GM21529 (cell line): Measurements from ENCODE around the gene PHLDB1.

Experiments used
- ATAC-seq: cut with Tn5 transposase; IDR thresholded peaks from one replicate; pipeline ENCODE4 v1.9.1; 2021; ENCODE audit not compliant: unreplicated experiment

Gene PHLDB1

GRCh38 chr11:118621784-118622375 is 14.5 kb downstream of the PHLDB1 start:
- ATAC-seq, result no peak

GRCh38 chr11:118622376-118623268 is 15.2 kb downstream of the PHLDB1 start:
- no peak for ATAC-seq

- no peak for ATAC-seq
These were observed 15.8 kb downstream of the PHLDB1 start for GRCh38 chr11:118623269-118623655.

- no peak for ATAC-seq
These were observed 17.7 kb downstream of the PHLDB1 start for GRCh38 chr11:118625036-118625690.

GRCh38 chr11:118625976-118626375 is 18.6 kb downstream of the PHLDB1 start:
- no peak for ATAC-seq

- no peak for ATAC-seq
These were observed 20.2 kb downstream of the PHLDB1 start for GRCh38 chr11:118627566-118627965.

GRCh38 chr11:118628031-118628430 is 20.6 kb downstream of the PHLDB1 start:
- ATAC-seq, result no peak

GRCh38 chr11:118628432-118628831 is 21.0 kb downstream of the PHLDB1 start:
- ATAC-seq, result no peak

GRCh38 chr11:118628861-118629549 is 21.6 kb downstream of the PHLDB1 start:
- no peak for ATAC-seq

GRCh38 chr11:118629761-118630661 is 22.6 kb downstream of the PHLDB1 start:
- ATAC-seq, result no peak

- ATAC-seq, result no peak
These were observed 23.9 kb downstream of the PHLDB1 start for GRCh38 chr11:118631142-118631909.

- ATAC-seq, result no peak
These were observed 25.3 kb downstream of the PHLDB1 start for GRCh38 chr11:118632577-118633318.

GRCh38 chr11:118633319-118633690 is 25.9 kb downstream of the PHLDB1 start:
- no peak for ATAC-seq

GRCh38 chr11:118633979-118634378 is 26.6 kb downstream of the PHLDB1 start:
- no peak for ATAC-seq

- no peak for ATAC-seq
These were observed 27.2 kb downstream of the PHLDB1 start for GRCh38 chr11:118634431-118635236.

- ATAC-seq, result no peak
These were observed 27.8 kb downstream of the PHLDB1 start for GRCh38 chr11:118635237-118635591.

GRCh38 chr11:118635642-118636041 is 28.2 kb downstream of the PHLDB1 start:
- ATAC-seq, result no peak
